SK-N-SH treated with all-trans-retinoic acid at 6 μM for 48 hours (cell line): ENCODE measurements around the gene DAND5.

Experiments
- ATAC-seq: fragments of 200-7000 bp; cut with Tn5 transposase; 3 replicates; pipeline ENCODE4 v1.9.1; 2020; ENCODE audit warnings: mild to moderate bottlenecking, moderate library complexity
- ARNTL ChIP-seq: fragments of 450-650 bp; formaldehyde crosslinking; IDR thresholded peaks from 2 replicates; pipeline ENCODE4 v1.5.0; 2020; ENCODE audit warnings: low read depth, mild to moderate bottlenecking, moderate library complexity, borderline replicate concordance
- BACH2 ChIP-seq: fragments of 250-450 bp; sonication (Bioruptor Pico); IDR thresholded peaks from 2 replicates; pipeline ENCODE4 v1.9.0; 2021; ENCODE audit warnings: mild to moderate bottlenecking, borderline replicate concordance
- CSDC2 ChIP-seq: fragments of 250-450 bp; sonication (Bioruptor Pico); IDR thresholded peaks from 2 replicates; pipeline ENCODE4 v1.5.0; 2020; ENCODE audit warnings: mild to moderate bottlenecking, moderate library complexity
- CSRNP3 ChIP-seq: fragments of 250-450 bp; sonication (Bioruptor Pico); IDR thresholded peaks from 2 replicates; pipeline ENCODE4 v1.5.1; 2021; ENCODE audit warnings: mild to moderate bottlenecking, moderate library complexity
- ESRRG ChIP-seq: fragments of 250-450 bp; sonication (Bioruptor Pico); IDR thresholded peaks from 2 replicates; pipeline ENCODE4 v1.6.1; 2021; ENCODE audit warnings: mild to moderate bottlenecking
- GLIS3 ChIP-seq: fragments of 250-450 bp; sonication (Bioruptor Pico); IDR thresholded peaks from 2 replicates; pipeline ENCODE4 v1.5.0; 2020; ENCODE audit warnings: mild to moderate bottlenecking, moderate library complexity
- ISL1 ChIP-seq: fragments of 250-450 bp; sonication (Bioruptor Pico); IDR thresholded peaks from 2 replicates; pipeline ENCODE4 v2.1.2; 2022; ENCODE audit warnings: mild to moderate bottlenecking, moderate library complexity
- OSR1 ChIP-seq: fragments of 250-450 bp; sonication (Bioruptor Pico); IDR thresholded peaks from 2 replicates; pipeline ENCODE4 v1.8.0; 2022; ENCODE audit warnings: moderate library complexity, mild to moderate bottlenecking, inconsistent platforms
- PATZ1 ChIP-seq: fragments of 250-450 bp; sonication (Bioruptor Pico); IDR thresholded peaks from 2 replicates; pipeline ENCODE4 v1.8.0; 2020; ENCODE audit warnings: mild to moderate bottlenecking, moderate library complexity, borderline replicate concordance
- POU6F1 ChIP-seq: fragments of 250-450 bp; sonication (Bioruptor Pico); IDR thresholded peaks from 2 replicates; pipeline ENCODE4 v1.8.0; 2021; ENCODE audit warnings: low read depth, mild to moderate bottlenecking, moderate library complexity, borderline replicate concordance
- PPARA ChIP-seq: fragments of 250-450 bp; sonication (Bioruptor Pico); IDR thresholded peaks from 2 replicates; pipeline ENCODE4 v1.5.0; 2020; ENCODE audit warnings: mild to moderate bottlenecking, borderline replicate concordance
- RARB ChIP-seq: fragments of 250-450 bp; sonication (Bioruptor Pico); IDR thresholded peaks from 2 replicates; pipeline ENCODE4 v1.8.0; 2021; ENCODE audit warnings: mild to moderate bottlenecking, moderate library complexity
- SNAI2 ChIP-seq: fragments of 250-450 bp; sonication (Bioruptor Pico); IDR thresholded peaks from 2 replicates; pipeline ENCODE4 v1.5.0; 2020; ENCODE audit warnings: mild to moderate bottlenecking, moderate library complexity
- TCF4 ChIP-seq: fragments of 250-450 bp; sonication (Bioruptor Pico); IDR thresholded peaks from 2 replicates; pipeline ENCODE4 v1.8.0; 2021; ENCODE audit warnings: mild to moderate bottlenecking, moderate library complexity, borderline replicate concordance
- TSHZ2 ChIP-seq: fragments of 250-450 bp; sonication (Bioruptor Pico); IDR thresholded peaks from 2 replicates; pipeline ENCODE4 v1.5.0; 2020; ENCODE audit warnings: mild to moderate bottlenecking, moderate library complexity
- ZC3H10 ChIP-seq: fragments of 250-450 bp; sonication (Bioruptor Pico); IDR thresholded peaks from 2 replicates; pipeline ENCODE4 v1.5.1; 2021; ENCODE audit warnings: mild to moderate bottlenecking, moderate library complexity
- ZFP3 ChIP-seq: fragments of 250-450 bp; sonication (Bioruptor Pico); IDR thresholded peaks from 2 replicates; pipeline ENCODE4 v1.5.0; 2020; ENCODE audit warnings: mild to moderate bottlenecking, moderate library complexity
- ZFP30 ChIP-seq: fragments of 450-650 bp; formaldehyde crosslinking; IDR thresholded peaks from 2 replicates; pipeline ENCODE4 v1.5.0; 2022; ENCODE audit warnings: mild to moderate bottlenecking, moderate library complexity
- ZNF565 ChIP-seq: fragments of 450-650 bp; formaldehyde crosslinking; conservative IDR thresholded peaks from 2 replicates; pipeline ENCODE4 v1.5.0; 2020; ENCODE audit warnings: low read depth, mild to moderate bottlenecking, moderate library complexity
- ZNF70 ChIP-seq: fragments of 450-650 bp; formaldehyde crosslinking; IDR thresholded peaks from 2 replicates; pipeline ENCODE4 v1.5.0; 2020; ENCODE audit warnings: mild to moderate bottlenecking, moderate library complexity
- ZNF8 ChIP-seq: fragments of 450-650 bp; formaldehyde crosslinking; IDR thresholded peaks from 2 replicates; pipeline ENCODE4 v1.5.0; 2020; ENCODE audit warnings: mild to moderate bottlenecking, moderate library complexity
- TF ChIP-seq, protein P1 (sequence below): fragments of 250-450 bp; sonication (Bioruptor Pico); IDR thresholded peaks from 2 replicates; pipeline ENCODE4 v1.5.1; 2020; ENCODE audit warnings: low read depth, mild to moderate bottlenecking, moderate library complexity

The DAND5 gene

DNA sequence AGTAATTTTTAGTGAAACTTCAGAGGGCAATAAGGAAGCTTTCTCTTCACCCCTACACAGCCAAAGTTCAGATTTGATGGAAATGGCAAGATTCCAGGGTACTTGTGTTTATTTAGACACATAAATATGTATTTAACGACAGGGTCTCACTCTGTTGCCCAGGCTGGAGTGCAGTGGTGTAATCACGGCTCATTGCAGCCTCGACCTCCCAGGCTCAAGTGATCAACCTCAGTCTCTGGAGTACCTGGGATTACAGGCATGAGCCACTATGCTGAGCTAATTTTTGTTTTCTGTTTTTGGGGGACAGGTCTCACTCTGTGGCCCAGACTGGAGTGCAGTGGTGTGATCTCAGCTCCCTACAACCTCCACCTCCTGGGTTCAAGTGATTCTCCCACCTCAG, 48.3 kb upstream of the DAND5 start (continued):
- TF ChIP-seq TSHZ2 = no peak
- TF ChIP-seq ISL1 (CRISPR knock-in tag) = no peak
- TF ChIP-seq ZNF565 (CRISPR knock-in tag) = no peak
- no peak for TF ChIP-seq OSR1 (CRISPR knock-in tag)

DNA sequence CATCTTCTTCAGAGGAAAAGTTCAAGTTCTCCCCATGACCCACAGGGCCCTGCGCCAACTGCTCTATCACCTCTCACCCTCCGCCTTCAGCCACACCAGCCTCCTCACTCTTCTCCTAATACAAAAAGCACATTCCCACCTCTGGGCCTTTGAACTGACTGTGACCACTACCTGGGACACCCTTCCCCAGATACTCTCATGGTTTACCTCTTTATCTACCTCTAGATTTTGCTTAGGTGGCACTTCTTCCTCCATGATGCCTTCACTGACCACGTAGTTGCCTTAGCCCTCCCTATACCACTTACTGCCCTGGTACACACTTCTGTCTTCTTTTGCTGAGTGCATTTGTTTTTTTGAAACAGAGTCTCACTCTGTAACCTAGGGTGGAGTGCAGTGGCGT, 46.4 kb upstream of the DAND5 start:
- no peak for TF ChIP-seq TSHZ2
- no peak for TF ChIP-seq GLIS3 (CRISPR knock-in tag)
- no peak for TF ChIP-seq CSDC2 (CRISPR knock-in tag)
- TF ChIP-seq ZNF70 (CRISPR knock-in tag) = no peak
- no peak for ATAC-seq

DNA sequence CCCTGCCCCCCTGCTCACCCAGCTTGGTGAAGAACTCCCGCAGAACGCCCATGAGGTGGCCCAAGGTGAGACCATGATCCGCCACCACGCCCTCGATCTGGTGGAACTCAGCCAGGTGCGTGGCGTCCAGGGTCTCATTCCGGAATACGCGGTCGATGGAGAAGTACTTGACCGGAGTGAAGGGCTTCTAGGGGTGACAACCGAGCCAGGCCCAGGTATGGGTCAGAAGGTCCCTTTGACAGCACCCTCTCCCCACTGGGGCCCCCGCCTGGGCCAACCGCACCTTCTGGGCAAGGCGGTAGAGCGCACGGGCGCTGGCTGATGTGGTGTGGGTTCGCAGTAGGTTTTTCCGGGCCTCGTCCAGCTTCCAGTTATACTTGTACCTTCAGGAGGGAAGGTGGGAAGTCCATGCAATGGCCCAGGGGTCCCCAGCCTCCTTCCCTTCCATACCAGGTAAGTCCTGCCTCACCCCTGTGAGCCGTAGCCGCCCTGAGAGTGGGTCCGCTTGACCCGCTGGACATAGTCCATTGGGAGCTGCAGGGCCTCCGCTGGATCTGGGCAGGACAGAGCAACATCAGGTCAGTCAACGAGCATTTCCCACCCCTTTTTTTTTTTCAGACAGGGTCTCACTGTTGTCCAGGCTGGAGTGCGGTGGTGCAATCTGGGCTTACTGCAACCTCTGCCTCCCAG, 44.6 kb upstream of the DAND5 start:
- ATAC-seq = no peak
- no peak for TF ChIP-seq GLIS3 (CRISPR knock-in tag)
- no peak for TF ChIP-seq ZNF70 (CRISPR knock-in tag)
- TF ChIP-seq, protein P1, sequence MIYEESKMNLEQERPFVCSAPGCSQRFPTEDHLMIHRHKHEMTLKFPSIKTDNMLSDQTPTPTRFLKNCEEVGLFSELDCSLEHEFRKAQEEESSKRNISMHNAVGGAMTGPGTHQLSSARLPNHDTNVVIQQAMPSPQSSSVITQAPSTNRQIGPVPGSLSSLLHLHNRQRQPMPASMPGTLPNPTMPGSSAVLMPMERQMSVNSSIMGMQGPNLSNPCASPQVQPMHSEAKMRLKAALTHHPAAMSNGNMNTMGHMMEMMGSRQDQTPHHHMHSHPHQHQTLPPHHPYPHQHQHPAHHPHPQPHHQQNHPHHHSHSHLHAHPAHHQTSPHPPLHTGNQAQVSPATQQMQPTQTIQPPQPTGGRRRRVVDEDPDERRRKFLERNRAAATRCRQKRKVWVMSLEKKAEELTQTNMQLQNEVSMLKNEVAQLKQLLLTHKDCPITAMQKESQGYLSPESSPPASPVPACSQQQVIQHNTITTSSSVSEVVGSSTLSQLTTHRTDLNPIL = no peak
- no peak for TF ChIP-seq ARNTL (CRISPR knock-in tag)
- TF ChIP-seq ZFP3 = no peak
- TF ChIP-seq ZNF8 (CRISPR knock-in tag) = no peak
- TF ChIP-seq ZC3H10 = no peak
- no peak for TF ChIP-seq SNAI2 (CRISPR knock-in tag)
- TF ChIP-seq ZFP30 = no peak
- TF ChIP-seq POU6F1 = no peak
- no peak for TF ChIP-seq OSR1 (CRISPR knock-in tag)
- no peak for TF ChIP-seq TCF4 (CRISPR knock-in tag)
- TF ChIP-seq BACH2 = no peak
- no peak for TF ChIP-seq ISL1 (CRISPR knock-in tag)
- TF ChIP-seq CSRNP3 (CRISPR knock-in tag) = no peak
- TF ChIP-seq PATZ1 (CRISPR knock-in tag) = no peak
- no peak for TF ChIP-seq ESRRG
- TF ChIP-seq PPARA (CRISPR knock-in tag) = no peak
- no peak for TF ChIP-seq RARB (CRISPR knock-in tag)
